HG03558 (cell line): Measurements from ENCODE around the gene KCNA5.

Experiments used
- ATAC-seq: cut with Tn5 transposase; IDR thresholded peaks from one replicate; pipeline ENCODE4 v1.9.1; 2021; ENCODE audit warnings: moderate number of reproducible peaks; ENCODE audit not compliant: unreplicated experiment; ENCODE audit errors: extremely low read depth

KCNA5 gene

GRCh38 chr12:5026342-5026938 is 17.2 kb upstream of the KCNA5 start:
- no peak for ATAC-seq

- no peak for ATAC-seq
These were observed 16.4 kb upstream of the KCNA5 start for GRCh38 chr12:5027046-5027821.

DNA sequence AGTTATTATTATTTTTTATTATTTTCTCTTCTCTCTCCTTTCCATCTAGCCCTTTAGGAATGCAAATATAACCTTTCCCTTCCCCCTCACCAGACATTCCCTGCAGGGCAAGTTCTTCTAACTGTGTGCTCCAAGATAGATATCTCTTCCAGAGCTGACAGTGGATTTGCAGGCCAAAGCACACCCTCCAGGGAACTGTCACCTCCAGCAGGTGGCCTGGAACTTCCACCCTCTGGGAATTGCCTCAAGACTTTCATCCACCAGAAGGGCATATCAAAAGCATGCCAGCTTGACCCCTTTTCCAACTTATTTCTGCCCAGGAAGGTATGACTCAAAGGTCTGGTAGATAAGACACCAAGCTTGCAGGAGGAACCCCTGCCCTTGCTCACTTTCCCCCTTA is 13.6 kb upstream of the KCNA5 start:
- no peak for ATAC-seq

DNA sequence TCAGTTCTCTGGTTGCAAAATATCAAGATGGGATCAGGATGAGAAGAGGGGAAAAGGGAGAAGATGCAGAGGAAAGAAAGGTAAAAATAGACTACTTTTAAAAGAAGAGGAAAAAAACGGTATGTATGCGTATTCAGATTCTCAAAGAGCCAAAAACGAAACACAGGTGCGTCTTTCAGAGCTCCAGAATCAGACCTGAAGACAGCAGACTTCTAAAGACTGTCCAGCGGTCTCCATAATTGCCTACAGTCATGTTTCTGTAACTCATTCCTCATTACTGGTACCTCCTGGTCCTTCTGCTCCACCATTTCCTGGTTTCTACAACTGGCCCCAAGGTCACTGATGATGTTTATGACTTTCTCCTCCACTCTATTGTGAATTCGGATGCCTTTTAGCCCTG is 12.4 kb upstream of the KCNA5 start:
- no peak for ATAC-seq

- ATAC-seq, result no peak
These were observed 11.7 kb upstream of the KCNA5 start for GRCh38 chr12:5031958-5032357.

GRCh38 chr12:5032821-5033220 is 10.9 kb upstream of the KCNA5 start:
- no peak for ATAC-seq

DNA sequence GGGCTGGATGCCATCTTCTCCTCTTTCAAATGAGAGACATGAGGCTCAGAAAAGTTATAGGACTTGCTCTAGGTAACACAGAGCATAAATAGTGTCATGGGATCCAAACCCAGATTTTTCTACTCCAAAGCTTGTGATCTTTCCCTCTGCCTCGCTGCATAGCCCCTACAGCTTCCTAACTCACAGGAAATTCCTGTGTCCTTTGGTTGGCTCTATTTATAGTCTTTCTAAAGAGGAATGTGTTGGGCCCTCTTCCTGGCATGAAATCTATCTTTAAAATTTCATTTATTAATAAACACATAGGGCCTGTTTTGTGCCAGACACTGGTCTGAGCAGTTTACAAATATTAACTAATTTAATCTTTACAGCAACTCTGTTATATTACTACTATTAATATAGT is 9.8 kb upstream of the KCNA5 start:
- ATAC-seq, result no peak

GRCh38 chr12:5034603-5035002 is 9.1 kb upstream of the KCNA5 start:
- ATAC-seq, result no peak

GRCh38 chr12:5035618-5036017 is 8.1 kb upstream of the KCNA5 start:
- no peak for ATAC-seq

DNA sequence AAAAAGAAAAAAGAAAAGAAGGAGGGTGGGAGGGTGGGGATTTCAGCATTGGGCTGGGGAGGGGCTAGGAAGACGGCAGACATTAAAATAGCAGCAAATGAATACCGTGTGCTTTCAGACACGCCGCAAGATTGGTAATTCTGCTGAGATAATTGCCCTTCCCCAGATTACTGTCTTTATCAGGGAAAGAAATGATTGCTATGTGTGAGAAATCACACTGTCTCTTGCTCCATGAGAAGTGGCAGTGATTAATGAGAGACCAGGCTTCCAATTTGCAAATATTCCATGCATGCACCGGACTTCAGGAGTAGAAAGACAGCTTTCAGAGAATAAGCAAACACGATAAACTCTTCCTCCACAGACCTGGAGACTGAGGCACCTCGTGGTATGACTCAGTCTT is 7.6 kb upstream of the KCNA5 start:
- no peak for ATAC-seq

- no peak for ATAC-seq
These were observed 5.8 kb upstream of the KCNA5 start for GRCh38 chr12:5037795-5038357.

DNA sequence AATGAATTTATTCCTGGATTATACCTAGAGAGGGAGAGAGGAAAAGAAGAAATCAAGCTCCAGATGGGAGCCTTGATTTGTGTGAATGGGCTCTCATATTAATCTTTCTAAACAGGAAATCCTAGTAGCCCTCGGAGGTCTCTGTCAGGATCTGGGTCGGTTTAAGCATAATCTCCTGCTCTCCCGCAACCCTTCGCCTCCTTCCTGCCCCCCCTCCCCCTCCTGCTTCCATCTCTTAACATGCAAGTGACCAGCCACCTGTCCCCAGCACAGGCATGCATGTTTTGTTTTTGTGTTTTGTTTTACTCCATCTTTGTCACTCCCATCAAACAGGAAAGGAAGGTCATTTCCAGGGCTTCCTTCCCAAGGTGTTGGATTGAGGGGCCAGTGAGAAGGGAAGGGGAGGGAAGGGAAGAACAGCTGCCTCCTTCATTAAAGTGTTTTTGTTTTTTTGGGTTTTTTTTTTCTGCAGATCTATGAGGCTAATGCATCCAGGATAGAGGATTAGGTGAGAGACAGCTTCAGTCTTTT is 4.8 kb upstream of the KCNA5 start:
- ATAC-seq, result no peak

DNA sequence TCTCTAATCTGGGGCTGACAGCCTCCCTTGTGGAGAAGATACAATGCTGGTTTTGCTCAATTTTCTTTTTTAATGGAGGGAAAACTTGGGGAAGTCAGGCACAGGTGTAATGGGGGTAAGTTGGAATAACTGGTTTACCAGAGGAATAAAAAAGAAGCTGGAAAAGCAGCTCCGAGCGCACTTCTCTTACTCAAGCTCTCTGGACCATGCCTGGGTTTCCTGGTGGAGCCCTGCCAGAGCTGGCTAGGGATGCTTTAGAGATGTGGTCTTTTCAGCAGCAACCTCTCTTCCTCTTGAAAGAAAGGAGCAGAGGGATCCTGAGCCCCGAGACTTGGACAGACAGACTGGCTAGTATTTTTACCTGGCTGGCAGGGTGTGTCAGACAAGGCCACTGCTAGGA is 3.9 kb upstream of the KCNA5 start:
- ATAC-seq, result no peak

- ATAC-seq, result no peak
These were observed 3.3 kb upstream of the KCNA5 start for GRCh38 chr12:5040368-5040767.

DNA sequence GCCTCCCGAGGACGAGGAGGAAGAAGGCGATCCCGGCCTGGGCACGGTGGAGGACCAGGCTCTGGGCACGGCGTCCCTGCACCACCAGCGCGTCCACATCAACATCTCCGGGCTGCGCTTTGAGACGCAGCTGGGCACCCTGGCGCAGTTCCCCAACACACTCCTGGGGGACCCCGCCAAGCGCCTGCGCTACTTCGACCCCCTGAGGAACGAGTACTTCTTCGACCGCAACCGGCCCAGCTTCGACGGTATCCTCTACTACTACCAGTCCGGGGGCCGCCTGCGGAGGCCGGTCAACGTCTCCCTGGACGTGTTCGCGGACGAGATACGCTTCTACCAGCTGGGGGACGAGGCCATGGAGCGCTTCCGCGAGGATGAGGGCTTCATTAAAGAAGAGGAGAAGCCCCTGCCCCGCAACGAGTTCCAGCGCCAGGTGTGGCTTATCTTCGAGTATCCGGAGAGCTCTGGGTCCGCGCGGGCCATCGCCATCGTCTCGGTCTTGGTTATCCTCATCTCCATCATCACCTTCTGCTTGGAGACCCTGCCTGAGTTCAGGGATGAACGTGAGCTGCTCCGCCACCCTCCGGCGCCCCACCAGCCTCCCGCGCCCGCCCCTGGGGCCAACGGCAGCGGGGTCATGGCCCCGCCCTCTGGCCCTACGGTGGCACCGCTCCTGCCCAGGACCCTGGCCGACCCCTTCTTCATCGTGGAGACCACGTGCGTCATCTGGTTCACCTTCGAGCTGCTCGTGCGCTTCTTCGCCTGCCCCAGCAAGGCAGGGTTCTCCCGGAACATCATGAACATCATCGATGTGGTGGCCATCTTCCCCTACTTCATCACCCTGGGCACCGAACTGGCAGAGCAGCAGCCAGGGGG is 979 bp downstream of the KCNA5 start:
- ATAC-seq, result no peak

DNA sequence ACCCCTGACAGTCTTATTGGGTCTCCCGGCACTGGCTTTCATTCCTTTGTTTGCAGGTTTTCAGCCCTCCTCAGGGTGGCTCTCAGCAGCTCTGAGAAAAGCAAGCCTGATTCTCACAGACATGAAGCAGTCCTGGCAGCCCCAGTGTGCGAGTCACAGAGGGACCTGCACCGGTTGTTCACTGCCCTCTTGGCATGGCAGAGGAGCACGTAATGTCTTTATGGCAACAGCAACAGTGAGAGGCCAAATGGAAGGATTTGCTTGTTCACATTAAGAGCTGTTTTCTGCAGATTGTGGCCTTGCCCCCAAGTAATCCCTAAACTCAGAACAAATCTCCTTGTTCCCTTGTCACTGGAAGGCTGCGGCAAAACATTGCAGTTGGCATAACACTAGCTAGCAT is 3.4 kb downstream of the KCNA5 start:
- no peak for ATAC-seq

- no peak for ATAC-seq
These were observed 4.0 kb downstream of the KCNA5 start for GRCh38 chr12:5047729-5048128.

- ATAC-seq, result no peak
These were observed 6.9 kb downstream of the KCNA5 start for GRCh38 chr12:5050542-5050941.

GRCh38 chr12:5051334-5051733 is 7.7 kb downstream of the KCNA5 start:
- ATAC-seq, result no peak

- ATAC-seq, result no peak
These were observed 8.2 kb downstream of the KCNA5 start for GRCh38 chr12:5051913-5052312.

- no peak for ATAC-seq
These were observed 8.7 kb downstream of the KCNA5 start for GRCh38 chr12:5052348-5052747.
